Osteocyte (in vitro differentiated cells): Measurements from ENCODE around the gene HAO1. TPM values are rescaled to one million over a fixed set of nuclear protein-coding genes. Genes with fewer than 3 reads are reported as not detected.

Experiments used
- DNase-seq: peaks from one replicate; pipeline ENCODE4 v3.0.0; 2021; ENCODE audit warnings: mixed read lengths; ENCODE audit not compliant: unreplicated experiment; ENCODE audit errors: extremely low spot score
- H3K27ac Mint-ChIP-seq: one replicate; pipeline ENCODE4 v1.8.0; 2021; ENCODE audit warnings: mild to moderate bottlenecking, mixed read lengths; ENCODE audit not compliant: unreplicated experiment
- H3K27me3 Mint-ChIP-seq: one replicate; pipeline ENCODE4 v1.8.0; 2021; ENCODE audit warnings: mixed read lengths; ENCODE audit not compliant: unreplicated experiment
- H3K36me3 Mint-ChIP-seq: one replicate; pipeline ENCODE4 v1.8.0; 2021; ENCODE audit warnings: mixed read lengths; ENCODE audit not compliant: unreplicated experiment
- H3K4me1 Mint-ChIP-seq: one replicate; pipeline ENCODE4 v1.8.0; 2021; ENCODE audit warnings: mixed read lengths; ENCODE audit not compliant: unreplicated experiment
- H3K4me3 Mint-ChIP-seq: one replicate; pipeline ENCODE4 v1.8.0; 2021; ENCODE audit warnings: mild to moderate bottlenecking, moderate library complexity, mixed read lengths; ENCODE audit not compliant: unreplicated experiment
- H3K9me3 Mint-ChIP-seq: one replicate; pipeline ENCODE4 v1.8.0; 2021; ENCODE audit warnings: mixed read lengths; ENCODE audit not compliant: unreplicated experiment
- total RNA-seq: library from RNA; stranded (reverse); gene quantifications from 2 replicates; pipeline ENCODE4 v1.2.1, GENCODE V29; 2021
- TF ChIP-seq, protein P1 (sequence below): fragments of 200-600 bp; sonication (generic); IDR thresholded peaks from 2 replicates; pipeline ENCODE4 v1.5.0; 2021; ENCODE audit warnings: antibody characterized with exemption, mild to moderate bottlenecking, moderate library complexity

The HAO1 gene
- total RNA-seq, 1 donor from 2014 or later, result not detected

DNA sequence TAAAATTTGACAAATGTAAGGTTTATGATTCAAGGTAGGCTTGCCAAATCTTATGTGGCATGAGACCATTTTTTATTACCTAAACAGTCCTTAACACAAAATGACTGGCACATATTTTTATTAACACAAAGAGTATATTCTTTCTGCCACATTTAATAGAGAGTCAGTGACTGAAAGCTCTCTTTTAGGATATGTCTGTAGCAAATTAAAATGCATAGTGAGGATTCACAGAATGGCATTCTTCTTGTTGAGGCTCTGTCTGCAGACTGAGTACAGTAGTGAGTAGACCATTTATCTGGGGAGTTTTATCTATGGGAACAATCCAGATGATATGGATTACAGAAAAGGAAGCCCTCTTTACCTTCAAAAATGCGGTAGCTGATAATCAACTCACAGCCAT lies 56.5 kb downstream of the HAO1 start:
- no peak for DNase-seq
- Mint-ChIP-seq H3K4me3 (no peak overlapping the region), H3K27me3 (no peaks in the 10 kb centered on the region), H3K27ac (no peak overlapping the region), H3K36me3 (no peaks in the 10 kb centered on the region), H3K9me3 (no peaks in the 10 kb centered on the region), H3K4me1 (no peaks in the 10 kb centered on the region)
- TF ChIP-seq, protein P1, sequence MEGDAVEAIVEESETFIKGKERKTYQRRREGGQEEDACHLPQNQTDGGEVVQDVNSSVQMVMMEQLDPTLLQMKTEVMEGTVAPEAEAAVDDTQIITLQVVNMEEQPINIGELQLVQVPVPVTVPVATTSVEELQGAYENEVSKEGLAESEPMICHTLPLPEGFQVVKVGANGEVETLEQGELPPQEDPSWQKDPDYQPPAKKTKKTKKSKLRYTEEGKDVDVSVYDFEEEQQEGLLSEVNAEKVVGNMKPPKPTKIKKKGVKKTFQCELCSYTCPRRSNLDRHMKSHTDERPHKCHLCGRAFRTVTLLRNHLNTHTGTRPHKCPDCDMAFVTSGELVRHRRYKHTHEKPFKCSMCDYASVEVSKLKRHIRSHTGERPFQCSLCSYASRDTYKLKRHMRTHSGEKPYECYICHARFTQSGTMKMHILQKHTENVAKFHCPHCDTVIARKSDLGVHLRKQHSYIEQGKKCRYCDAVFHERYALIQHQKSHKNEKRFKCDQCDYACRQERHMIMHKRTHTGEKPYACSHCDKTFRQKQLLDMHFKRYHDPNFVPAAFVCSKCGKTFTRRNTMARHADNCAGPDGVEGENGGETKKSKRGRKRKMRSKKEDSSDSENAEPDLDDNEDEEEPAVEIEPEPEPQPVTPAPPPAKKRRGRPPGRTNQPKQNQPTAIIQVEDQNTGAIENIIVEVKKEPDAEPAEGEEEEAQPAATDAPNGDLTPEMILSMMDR, result no peak

DNA sequence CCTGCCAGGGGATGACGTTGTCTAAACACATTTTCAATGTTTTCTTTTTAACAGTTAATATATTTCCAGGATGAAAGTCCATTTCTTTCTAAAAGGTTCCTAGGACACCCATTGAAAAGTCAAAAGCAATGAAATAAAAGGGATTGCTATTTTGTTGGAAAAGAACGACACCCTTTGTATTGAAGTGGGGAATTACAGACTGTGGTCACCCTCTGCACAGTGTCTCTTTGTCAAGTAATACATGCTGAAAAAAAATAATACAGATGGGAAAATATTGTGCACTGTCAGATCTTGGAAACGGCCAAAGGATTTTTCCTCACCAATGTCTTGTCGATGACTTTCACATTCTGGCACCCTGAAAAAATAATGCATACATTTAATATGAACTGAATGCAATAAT lies 56.9 kb downstream of the HAO1 start:
- no peak overlapping the region for H3K27ac Mint-ChIP-seq
- H3K4me1 Mint-ChIP-seq, result no peaks in the 10 kb centered on the region
- no peaks in the 10 kb centered on the region for H3K9me3 Mint-ChIP-seq
- H3K27me3 Mint-ChIP-seq, result no peaks in the 10 kb centered on the region
- no peaks in the 10 kb centered on the region for H3K36me3 Mint-ChIP-seq
- DNase-seq, result no peak
- no peak overlapping the region for H3K4me3 Mint-ChIP-seq
- TF ChIP-seq, protein P1, result no peak

DNA sequence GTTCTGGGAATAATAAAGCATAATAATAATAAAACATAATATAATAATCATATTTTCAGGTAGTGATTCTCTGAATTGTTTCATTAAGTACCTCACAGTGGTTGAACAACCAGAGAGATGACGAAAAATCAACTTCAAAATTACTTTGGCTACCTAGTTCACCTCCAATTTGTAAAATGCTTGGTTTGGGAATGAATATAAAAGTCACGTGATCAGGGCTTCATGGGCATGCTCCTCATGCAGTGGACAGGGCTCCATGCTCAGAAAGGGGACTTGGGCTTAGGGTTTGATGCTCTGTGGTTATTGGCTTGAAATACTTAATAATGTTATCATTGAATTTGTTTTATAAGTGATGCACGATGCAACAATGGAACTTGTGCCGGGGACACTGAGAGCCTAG lies 58.2 kb downstream of the HAO1 start:
- TF ChIP-seq, protein P1, result no peak
- Mint-ChIP-seq H3K4me1 (no peaks in the 10 kb centered on the region), H3K4me3 (no peak overlapping the region), H3K9me3 (no peaks in the 10 kb centered on the region), H3K36me3 (no peaks in the 10 kb centered on the region), H3K27me3 (no peaks in the 10 kb centered on the region), H3K27ac (no peak overlapping the region)
- DNase-seq, result no peak

DNA sequence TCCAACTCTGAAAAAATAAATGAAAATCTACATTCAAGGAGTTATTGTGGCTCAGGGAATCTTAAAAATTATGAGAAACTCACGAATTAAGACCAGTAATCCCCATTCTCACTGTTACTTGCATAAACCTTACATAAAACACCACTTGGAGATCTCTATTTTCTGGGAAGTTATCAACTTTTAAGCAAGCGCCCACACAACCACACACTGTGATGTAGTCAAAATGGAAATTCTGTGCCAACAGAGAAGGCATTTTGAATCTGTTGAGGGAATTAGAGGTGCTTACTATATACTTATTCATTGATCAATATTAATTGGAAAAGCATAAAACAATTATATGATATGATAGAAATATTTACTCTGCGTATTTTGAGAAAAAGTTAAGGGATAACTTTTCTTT lies 58.7 kb downstream of the HAO1 start:
- no peaks in the 10 kb centered on the region for H3K27me3 Mint-ChIP-seq
- no peaks in the 10 kb centered on the region for H3K4me1 Mint-ChIP-seq
- H3K9me3 Mint-ChIP-seq, result no peaks in the 10 kb centered on the region
- no peaks in the 10 kb centered on the region for H3K36me3 Mint-ChIP-seq
- no peak overlapping the region for H3K4me3 Mint-ChIP-seq
- TF ChIP-seq, protein P1, result no peak
- no peak overlapping the region for H3K27ac Mint-ChIP-seq
- DNase-seq, result no peak

DNA sequence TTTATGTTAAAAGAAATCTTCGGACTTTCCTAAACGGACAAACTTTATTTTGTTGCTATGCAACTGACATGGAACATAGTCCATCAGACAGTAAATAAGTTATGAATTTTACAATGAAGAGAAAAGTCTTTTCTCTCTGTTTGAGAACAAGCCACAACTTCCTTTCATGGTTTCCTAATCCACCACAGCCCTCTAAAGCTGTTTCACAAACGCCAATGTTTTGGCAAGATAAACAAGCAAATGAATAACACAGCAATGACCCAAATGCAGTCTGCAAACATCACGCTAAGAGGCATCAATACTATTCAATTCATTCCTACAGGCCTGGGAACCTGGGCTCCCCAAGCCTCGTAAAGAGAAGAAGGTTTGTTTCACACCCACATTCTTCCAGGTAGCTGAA lies 60.4 kb downstream of the HAO1 start:
- no peak for DNase-seq
- TF ChIP-seq, protein P1, result no peak
- H3K27me3 Mint-ChIP-seq, result no peaks in the 10 kb centered on the region
- no peak overlapping the region for H3K4me3 Mint-ChIP-seq
- no peaks in the 10 kb centered on the region for H3K36me3 Mint-ChIP-seq
- no peaks in the 10 kb centered on the region for H3K4me1 Mint-ChIP-seq
- no peak overlapping the region for H3K27ac Mint-ChIP-seq
- H3K9me3 Mint-ChIP-seq, result no peaks in the 10 kb centered on the region
